Stimulated activated CD4-positive, alpha-beta T cell treated with anti-CD3 and anti-CD28 coated beads, Interleukin-2, amount 100 ng/mL, for 48 hours (primary cell): ENCODE measurements around the gene MORN5.

Experiments
- DNase-seq, 2 donors: peaks; one replicate each; pipeline ENCODE4 v3.0.0-alpha.2; 2020

The MORN5 gene

GRCh38 chr9:122218071-122218934 lies 58.6 kb downstream of the MORN5 start:
- no peak for DNase-seq

DNA sequence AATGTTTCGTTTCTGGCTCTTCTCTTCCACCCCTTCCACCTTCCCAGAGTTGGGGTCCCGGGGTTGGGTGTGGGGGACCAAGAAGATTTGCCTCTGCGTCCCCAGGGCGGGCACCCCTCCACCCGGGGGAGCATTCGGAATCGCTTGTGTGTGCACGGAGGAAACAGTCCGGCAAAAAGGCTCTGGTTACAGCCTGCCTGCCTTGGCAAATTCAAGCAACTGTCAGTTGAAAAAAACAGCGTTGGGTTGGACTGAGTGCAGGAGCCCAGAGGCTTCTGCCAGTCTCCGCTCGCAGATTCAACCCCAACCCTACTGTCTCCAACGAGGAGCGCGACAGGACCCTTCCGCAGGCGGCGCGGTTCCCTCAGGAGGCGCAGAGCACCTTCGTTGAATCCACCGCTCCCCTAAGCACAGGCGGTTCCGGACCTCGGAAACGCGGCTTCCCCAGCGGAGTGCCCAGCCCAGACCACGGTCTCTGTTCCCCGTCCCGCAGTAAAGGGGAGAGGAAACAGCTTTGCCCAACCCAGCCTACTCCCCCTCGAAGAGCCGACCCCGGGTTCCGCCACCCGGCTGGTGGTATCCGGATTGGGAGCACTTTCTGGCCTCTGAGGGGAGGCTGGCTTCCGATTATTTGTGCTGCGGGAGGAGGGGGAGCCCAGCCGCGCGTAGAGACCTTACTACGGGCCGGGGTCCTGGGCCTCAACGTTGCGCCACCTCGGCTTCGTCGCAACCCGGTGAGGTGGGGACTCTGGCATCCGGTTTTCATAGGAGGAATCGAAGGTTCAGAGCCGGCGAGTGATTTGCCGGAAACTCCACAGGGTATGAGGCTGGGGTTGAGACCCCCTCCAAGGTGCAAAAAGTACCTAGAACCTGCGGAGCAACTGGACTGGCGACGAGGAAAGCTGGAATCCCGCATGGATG lies 59.5 kb downstream of the MORN5 start:
- DNase-seq, result no peak

DNA sequence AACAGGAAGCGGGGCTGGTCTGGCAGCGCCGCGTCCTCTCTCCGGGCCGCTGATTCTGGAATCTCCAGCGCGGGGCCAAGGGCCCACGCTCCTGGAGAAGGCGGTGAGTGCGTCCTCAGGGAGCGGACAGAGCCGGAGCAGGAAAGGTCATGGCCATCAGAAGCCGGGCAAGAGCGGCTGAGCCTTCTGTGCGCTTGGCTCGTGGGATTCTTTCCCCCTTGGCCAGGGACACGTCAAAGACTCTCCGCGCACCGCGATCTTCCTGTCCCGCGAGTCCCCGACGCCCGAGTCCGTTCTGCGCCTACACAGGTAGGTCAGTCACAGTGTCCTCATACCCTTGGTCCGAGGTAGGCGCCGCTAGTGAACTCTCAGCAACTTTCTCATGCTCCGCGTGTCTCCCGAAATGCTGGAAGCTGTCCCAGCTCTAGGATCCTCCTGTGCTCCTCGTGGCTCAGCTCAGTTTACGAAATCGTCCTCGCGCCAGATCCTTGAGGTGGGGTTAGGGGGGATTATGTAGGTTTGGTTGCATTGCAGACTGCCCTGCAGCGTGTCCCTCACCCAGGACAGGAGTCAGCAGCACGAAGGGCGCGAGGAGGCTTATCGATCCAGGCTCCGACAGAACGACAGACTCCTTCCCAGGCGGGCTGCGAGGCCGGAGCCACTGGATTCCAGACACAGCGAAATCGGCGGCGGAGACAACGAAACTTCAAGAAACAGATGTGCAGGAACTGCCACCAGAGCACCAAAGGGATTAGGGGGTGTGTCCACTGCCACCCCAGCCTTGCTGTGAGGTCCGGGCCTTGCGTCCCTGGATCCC lies 60.4 kb downstream of the MORN5 start:
- DNase-seq, result no peak

DNA sequence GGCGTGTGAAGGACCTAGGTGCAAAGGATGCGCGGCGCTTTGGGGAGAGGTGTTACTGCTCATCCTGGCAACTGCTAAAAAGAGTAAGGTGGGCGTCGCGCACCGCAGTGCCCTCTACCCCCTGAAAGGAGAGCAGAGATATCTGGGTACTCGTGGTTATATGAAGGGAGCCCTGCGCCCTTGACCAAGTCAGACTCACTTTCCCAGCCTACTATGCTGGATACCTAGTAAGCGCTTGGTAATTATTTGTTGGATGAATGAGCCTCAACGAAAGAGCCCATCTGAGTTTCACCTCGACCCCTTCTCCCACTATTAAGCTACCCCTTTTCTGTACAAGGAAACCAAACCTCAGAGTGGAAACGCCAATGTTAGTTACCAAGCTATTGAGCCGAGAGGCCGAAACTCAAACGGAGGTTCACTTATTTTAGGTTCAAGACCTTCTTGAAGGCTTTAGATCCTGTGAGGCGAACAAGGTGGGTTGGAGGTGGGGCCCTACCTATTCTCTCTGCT lies 61.0 kb downstream of the MORN5 start:
- no peak for DNase-seq

DNA sequence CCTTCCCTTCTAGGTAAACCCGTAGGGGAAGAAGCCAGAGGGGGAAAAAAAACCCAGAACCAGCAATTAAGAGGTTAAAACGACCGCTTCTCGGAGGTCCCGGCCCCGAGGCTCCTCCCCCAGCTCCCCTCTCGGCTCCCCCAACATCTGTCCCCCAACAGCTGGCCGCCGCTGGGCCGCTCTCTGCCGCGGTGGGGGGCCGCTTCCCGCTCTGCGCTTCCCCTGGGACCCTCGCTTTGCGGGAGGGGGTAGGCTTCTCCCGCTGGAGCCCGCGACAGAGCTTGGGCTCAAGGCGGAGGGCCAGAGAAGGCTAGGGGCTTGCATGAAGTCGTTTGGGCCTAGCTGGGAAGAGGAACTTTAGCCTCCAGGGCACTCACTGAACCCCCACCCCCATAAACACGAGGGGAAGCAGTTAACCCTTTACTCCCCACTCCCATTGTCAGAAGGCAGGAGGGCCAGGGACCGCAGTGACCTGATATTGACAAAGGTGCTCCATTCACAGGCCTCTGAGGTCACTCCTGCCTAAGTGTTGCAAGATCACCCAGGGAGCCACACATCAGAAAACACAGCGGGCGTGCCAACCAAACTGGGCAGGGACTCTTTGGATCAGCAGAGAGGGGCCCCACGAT lies 61.6 kb downstream of the MORN5 start:
- no peak for DNase-seq

DNA sequence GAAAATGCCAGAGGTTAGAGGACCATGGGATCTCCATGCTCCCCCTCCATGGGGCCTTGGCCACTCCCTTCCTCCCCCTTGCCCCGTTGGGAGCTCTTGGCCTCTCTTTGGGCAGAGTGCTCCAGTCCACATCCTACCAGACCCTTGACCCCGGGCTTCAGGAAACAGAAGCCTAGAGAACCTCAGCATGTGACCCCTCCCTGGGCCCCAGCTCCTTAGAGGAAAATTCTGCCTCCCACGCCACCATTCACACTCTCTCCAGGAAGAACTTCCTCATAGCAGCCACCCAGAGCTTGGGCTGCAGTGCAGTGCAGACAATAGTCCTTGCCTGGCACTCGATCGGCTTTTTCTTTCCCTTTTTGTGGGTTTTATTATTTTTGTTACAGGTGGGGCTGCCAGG lies 63.1 kb downstream of the MORN5 start:
- no peak for DNase-seq

DNA sequence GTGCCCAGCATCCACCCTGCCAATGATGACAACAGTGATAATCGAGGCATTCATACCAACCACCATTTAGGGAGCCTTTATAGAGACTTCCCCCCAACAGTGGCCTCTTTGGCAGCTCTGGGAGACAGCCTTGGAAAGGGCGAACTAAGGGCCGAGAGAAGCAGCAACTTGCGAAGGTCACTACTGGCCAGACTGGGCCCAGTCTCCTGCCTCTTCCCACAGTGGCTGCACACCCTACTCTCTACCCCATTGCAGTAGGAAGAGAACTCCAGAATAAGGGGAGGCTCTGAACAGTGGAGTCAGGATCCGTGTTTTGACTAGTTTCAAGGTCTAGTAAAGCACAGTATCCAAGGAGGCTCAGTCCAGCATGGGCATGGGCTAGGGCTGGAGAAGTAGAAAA lies 63.7 kb downstream of the MORN5 start:
- DNase-seq, result no peak

GRCh38 chr9:122225312-122226141 lies 65.8 kb downstream of the MORN5 start:
- DNase-seq, result no peak

DNA sequence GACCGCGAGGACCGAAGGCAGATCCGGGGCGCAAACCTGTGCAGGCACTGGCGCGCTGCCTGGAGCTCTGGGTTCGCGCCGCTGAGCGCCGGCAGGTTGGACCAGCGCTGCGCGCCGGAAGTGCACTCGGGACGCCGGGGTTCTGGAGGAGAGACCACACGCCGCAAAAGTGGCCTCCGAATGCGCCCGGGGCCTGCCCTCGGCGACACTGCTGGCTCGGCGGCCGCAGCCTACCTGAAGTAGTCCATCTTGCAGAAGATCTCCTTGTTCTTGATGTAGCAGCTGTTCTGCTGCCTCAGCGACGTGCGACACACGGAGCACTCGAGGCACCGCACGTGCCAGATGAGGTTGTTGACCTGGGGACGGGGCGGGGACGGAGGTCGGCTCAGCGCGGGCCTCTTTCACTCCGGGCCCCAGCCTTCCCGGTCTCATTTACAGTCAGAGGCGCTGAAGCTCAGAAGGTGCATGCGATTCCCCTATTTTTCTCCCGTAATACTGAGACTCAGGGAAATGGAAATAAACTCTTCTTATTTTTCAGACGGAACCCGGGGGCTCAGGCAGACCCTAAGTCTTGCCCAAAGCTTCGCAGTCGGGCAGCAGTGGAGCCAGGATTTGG lies 66.5 kb downstream of the MORN5 start:
- DNase-seq, result no peak

DNA sequence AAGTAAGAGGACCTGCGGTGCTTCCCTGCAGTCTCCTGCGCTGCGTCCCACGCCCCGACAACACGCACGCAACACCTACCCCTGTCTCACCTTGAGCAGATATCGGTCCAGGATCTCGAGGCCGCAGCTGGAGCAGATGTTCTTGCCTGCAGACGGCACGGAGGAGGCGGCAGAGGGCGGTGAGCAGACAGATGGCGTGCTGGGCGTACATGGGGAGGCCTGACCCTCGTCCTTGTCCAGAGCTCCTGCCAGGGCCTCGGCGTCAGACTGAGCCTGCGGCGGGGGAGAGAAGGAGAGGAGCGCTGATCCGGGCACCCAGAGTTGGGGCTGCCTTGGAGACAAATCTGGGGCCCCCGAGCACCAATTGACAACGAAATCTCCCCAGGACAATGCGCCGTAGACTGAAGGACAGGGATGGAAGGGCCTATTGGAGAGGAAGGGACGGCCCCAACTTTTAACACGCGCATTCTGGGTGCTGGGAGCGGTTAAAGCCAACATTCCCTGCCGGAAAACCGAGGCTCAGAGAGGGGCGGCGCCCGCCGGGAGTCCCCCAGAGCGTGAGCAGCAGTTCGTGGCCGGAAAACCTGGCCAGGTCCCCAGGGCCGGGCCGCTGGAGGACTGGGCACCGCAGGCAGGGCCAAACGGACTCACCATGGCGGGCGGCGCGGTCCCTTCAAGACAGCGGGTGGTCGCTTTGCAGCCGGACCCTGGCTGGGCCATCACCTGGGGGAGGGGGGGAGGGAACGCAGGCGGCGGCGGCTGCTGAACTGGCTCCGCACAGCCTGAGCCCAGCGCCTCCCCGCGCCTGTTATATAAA lies 67.3 kb downstream of the MORN5 start:
- no peak for DNase-seq

- no peak for DNase-seq
These were observed 67.8 kb downstream of the MORN5 start for GRCh38 chr9:122227575-122227900.

GRCh38 chr9:122228191-122228567 lies 68.5 kb downstream of the MORN5 start:
- no peak for DNase-seq

- DNase-seq, result no peak
These were observed 69.1 kb downstream of the MORN5 start, which contains the start of gene LHX6 for GRCh38 chr9:122228568-122229484. Gene LHX6 (minus strand): TSS chr9:122228957. CDS start chr9:122228740, 217 bp downstream.

- DNase-seq, result no peak
These were observed 69.8 kb downstream of the MORN5 start for GRCh38 chr9:122229485-122229837.

DNA sequence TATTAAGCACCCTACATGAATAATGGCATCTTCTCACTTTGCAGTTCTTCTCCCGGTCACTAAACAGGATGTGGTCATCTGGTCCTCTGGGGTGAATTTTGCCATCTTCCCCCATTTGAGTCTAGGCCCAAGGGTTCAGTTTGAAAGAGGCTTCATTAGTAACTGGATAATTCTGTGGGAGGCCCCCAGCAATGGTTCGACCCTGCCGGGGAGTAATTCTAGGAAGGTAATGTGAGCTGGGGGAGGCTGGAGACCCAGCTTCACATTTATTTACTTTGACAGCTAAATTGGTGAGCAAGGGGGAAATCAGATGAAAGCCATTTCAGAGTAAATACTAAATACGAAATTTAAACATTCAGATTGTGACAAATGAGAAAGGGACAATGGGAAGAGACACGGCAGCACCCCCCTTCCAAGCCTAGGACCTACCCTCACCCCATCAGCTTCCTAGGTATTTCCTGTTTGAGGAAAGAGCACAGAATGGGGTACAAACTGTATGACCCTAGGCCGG lies 73.1 kb downstream of the MORN5 start:
- no peak for DNase-seq

- DNase-seq, result no peak
These were observed 74.5 kb downstream of the MORN5 start for GRCh38 chr9:122234022-122234748.

DNA sequence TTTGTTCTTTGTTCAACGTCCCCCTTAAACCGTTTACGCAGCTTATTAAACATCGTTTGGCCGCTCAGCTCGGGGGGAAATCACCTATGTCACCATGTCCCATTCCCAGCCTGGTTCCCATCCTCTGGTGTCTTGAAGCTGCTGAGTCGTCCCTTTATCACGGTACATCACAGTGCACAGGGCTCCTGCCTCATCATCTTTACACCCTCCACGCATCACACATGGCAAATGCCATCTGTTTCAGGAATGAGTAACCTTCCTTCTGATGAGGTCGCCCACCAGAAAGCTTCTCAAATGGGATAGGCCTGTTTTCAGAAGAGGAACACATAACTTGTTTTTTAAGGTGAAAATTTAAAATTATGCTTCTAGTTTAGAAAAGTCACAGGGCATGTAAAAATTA lies 77.0 kb downstream of the MORN5 start:
- DNase-seq, result no peak

DNA sequence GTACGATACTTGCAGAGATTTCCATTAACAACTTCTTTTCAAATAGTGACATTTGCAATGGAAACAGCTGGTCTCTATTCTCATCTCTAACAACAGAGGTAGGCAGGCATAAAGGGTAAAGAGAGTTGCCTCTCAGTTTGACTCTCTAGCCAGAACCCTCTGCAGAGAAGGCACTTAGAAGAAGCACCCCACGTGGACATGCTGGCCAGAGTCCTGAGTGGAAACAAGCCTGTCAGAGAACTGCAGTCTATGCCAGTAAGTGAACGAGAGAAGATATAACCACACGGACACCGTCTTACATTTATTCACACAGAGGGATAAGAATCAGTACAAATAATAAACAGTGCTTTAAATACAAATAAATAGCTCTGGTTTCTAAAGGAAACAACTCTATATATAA lies 80.0 kb downstream of the MORN5 start:
- DNase-seq, result no peak
